GM19238 (cell line): Measurements from ENCODE around the gene TIRAP.
A peak's percentile ranks its signal among the peaks of the same experiment; 100 is the strongest.
"Not testable (repeated sequence)": the region's sequence is repeated elsewhere in the genome, so short reads cannot be mapped to it uniquely, and the experiment has no call there.

Experiments
- DNase-seq: peaks from one replicate; pipeline ENCODE4 v3.0.0; 2011; ENCODE audit warnings: low spot score; ENCODE audit not compliant: insufficient read length

Gene TIRAP, protein sequence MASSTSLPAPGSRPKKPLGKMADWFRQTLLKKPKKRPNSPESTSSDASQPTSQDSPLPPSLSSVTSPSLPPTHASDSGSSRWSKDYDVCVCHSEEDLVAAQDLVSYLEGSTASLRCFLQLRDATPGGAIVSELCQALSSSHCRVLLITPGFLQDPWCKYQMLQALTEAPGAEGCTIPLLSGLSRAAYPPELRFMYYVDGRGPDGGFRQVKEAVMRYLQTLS

DNA sequence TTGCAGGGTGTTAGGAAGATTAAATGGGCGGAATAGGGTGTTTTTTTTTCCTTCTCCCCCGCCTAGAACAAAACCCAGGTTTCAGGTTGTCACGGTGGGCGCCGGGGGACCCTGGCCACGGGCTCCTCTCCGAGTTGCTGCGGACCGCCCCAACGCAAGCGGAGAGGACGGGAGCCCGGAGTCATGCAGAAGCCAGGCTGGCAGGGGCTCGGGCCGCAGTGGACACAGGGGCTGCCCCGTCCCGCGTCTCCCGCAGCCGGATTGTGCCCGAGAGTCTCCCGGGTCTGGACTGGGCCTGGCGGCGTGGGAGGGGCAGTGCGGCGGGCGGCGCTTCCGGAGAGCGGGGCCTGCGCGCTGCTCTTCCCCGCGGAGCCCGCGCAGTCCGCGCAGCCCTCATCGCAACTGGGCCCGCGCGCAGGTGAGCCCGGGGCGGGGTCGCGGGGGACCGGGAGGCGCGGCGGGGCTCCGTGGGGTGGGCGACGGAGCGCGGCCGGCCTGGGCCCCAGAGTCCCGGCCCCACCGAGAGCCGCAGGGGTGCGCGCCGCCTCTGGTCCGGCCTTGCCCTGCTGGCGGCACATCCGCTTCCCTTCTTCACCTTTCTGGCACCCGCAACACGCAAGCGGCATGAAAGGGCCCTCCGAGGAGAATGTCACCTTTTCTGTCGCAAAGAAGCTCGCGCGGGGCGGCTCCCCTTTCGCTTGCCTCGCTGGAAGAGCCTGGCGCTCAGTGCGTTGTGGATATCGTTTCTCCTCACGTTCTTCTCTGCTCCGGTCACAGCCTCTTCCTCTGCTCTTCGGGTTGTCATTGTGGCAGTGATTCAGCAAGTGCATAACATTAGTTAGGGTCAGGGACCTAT lies at the start of gene TIRAP:
TIRAP (plus strand) TSS at position 358 of the 856 bp plus-strand sequence. CDS start 7,802 bp downstream, outside the sequence.
- peak; percentile 69 for DNase-seq

DNA sequence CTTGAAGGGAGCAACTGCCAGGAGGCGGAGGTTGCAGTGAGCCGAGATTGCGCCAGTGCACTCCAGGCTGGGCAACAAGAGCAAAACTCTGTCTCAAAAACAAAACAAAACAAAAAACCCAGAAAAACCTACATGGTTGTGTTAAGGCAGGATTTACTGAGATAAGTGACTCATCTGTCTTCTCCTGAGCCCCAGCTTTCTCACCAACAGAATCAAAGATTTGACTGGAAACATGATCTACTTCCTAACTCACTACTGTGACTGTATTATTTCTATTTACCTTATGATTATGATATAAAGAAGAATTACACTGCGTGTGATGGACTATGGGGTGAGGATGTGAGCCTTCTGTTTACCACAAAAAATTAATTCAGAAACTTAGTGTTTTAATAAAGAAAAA lies 49.5 kb upstream of the TIRAP start:
- no peak for DNase-seq

DNA sequence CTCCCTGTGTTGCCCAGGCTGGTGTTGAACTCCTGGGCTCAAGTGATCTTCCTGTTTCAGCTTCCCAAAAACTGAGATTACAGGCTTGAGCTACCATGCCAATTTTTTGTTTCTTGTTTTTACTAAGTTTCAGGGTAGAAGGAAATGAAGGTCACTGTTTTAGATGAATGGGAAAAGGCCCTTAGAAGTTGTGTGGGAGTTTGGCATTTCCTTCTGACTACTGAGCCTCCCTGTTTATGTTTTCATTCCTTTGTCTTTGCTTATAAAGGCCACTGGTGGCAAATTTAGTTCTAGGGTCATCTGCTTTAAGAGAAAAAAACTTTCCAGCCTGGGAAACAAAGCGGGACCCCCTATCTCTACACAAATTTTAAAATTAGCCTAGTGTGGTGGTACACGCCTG lies 36.3 kb upstream of the TIRAP start:
- DNase-seq, result no peak

DNA sequence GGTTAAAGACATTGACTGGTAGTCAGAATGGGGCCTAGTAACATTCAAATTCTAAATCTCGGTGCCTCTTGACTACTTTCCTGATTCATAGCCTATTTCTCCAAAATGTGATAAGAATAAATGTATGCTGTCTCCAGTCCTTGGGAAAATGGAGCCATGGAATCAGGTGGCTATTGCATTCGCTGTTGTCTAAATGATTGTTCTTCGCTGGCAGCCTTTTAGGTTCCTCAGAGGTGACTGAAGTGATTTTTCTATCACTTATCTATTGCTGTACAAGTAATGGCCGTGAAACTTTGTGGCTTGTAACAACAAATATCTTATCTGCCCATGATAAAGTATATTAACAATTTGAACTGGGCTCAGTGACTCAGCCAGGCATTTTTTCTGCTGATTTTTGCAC lies 29.6 kb upstream of the TIRAP start:
- DNase-seq, result no peak

DNA sequence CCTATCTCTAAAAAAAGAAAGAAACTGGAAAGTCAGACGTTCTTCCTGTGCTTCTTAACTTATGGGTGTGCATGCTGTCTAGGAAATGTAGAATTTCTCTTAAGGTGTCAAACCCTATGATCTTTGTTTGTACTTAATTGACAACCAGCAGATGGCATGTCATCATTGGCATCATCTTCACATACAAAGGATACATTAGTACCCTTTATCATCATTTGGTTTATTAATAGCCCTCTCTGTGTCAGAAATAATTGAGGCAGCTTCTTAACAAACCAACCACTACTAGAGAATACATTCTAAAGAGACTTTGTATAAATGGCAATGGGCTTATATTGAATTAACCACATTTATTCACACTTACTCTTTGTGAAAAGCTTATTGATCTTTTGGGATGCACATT lies 28.1 kb upstream of the TIRAP start:
- DNase-seq, result no peak

- DNase-seq, result not testable (repeated sequence)
These were observed 27.4 kb upstream of the TIRAP start for GRCh38 chr11:126255507-126255906.

GRCh38 chr11:126256216-126256615 lies 26.7 kb upstream of the TIRAP start:
- no peak for DNase-seq

GRCh38 chr11:126257144-126257543 lies 25.7 kb upstream of the TIRAP start:
- no peak for DNase-seq

DNA sequence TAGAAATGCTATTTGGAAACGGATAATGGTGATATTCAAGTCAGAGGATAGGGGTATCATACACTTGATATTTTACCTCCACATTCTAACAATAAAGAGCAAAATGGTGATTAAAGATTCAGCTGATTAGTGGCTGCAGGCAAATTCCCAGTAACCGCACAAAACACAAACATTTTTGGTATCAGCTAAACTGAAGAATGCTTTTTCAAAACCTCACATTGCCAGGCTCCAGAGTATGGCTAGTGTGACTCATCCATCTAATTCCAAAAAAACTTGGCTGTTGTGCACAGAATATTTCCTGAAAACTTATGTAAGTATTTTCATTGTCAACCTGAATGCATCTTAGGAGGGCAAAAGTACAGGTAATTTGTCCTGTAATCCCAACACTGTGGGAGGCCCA lies 25.1 kb upstream of the TIRAP start:
- no peak for DNase-seq

DNA sequence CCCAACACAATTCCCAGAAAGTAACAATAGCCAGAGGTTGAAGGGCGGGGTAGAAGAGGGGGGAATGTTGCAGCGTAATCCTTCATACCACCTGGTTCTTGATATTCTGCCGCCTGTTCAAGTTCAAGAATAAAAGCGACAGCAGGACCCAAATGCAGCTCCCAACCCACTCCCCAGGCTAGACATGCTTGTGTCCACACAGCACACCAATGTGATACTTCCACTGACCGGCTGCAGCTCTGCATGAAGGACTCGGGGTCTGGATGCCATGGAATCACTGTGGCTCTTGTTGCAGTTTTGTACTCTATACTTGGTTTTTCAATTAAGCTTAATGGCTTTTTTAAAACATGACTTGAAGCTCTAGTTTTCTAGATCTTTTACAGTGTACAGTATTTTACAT lies 20.7 kb upstream of the TIRAP start:
- no peak for DNase-seq

DNA sequence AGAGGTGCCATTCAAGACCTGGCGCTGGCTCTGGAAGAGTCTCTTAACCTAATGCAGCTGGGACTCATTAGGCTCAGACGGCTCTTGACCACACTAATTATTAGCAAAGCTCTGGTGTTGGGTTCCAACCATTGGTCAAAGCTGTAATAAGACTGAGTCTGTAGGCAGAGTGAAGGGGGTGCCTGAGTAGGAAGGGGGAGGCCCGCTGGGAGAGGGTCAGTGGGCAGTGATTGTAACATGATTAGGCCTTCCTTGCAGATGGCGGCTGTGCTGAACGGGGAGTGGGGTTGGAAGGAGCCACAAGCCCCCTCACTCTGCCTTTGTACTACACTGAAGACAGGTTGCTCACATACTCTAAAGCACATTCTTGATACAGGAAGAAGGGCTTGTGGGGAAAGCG lies 19.4 kb upstream of the TIRAP start:
- no peak for DNase-seq

DNA sequence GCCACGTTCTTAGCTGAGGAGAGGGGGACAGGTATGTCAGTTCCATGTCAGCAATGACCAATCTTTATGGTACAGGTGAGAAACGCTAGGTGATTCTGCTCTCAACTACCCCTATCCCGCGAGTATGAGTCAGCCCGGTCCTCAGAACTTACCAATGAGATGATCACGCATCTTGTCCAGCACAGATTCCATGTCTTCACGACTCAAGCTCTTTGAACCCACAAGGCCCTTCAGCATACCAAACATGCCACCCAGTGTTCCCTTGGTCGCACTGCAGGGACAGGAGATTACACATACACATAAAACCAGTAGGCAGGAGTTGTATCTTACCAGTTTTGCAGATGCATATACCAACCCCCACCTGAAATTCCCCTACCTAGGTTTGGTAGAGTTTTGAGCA lies 17.1 kb upstream of the TIRAP start:
- no peak for DNase-seq

GRCh38 chr11:126267650-126268049 lies 15.2 kb upstream of the TIRAP start:
- DNase-seq, result no peak

GRCh38 chr11:126268361-126268707 lies 14.6 kb upstream of the TIRAP start:
- no peak for DNase-seq

DNA sequence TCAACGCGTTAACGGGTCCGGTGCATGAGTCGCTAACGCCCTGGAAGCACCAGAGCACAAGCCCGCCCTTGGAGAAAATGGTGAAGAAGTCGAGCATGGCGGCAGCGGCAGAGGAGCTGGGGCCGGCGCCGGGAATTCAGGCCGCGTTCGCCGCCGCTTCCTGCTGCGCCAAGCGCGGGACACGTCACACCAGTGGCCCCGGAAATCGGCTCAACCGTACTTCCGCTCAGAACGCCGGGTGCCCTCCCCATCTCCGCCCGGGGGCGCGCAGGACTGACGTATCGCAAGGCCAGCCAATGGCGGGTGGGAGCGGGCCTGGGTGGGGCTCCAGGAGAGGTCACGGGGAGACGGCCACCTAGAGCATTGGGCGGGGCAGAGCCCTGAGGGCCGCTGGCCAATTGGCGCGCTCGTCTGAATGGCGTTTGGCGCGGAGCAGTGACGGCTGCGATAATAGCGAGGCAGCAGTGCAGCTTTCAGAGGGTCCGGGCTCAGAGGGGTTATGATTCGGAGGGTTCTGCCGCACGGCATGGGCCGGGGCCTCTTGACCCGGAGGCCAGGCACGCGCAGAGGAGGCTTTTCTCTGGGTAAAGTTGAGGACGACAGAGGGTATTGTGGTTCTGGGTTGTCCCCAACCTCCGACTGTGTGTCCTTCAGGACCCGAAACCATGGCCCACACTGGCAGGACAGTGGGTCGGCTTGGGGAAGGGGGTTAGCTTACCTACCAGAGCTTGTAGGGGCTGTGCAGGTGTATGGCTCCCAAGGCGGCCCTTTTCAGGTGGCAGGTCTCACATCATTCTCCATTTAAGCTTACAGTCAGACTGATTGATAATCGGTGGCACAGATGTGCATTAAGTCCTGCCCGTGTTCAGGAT lies 13.9 kb upstream of the TIRAP start, which contains the start of the genes FOXRED1 and SRPRA:
FOXRED1 (plus strand) TSS at position 447 of the 872 bp plus-strand sequence; CDS start at position 500, 53 bp downstream.
SRPRA (minus strand) TSS at position 188 of the 872 bp plus-strand sequence; CDS start at position 97, 91 bp downstream.
- peak; percentile 100 for DNase-seq

GRCh38 chr11:126277322-126277721 lies 5.6 kb upstream of the TIRAP start:
- DNase-seq, result no peak

GRCh38 chr11:126277780-126278179 lies 5.1 kb upstream of the TIRAP start:
- DNase-seq, result no peak

DNA sequence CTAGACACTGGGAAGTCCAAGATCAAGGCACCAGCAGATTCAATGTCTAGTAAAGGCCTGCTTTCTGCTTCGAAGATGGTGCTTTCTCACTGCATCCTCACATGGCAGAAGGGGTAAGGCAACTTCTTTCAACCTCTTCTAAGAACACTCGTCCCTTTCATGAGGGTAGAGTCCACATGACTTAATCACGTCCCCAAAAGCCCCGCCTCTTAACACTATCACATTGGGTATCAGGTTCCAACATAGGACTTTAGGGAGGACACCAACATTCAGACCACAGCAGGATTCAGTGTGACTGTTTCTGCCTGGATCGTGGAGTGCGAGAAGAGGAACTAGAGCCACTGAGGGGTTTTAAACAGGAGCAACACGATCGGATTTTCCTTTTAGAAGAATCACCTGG lies 3.7 kb upstream of the TIRAP start:
- no peak for DNase-seq

GRCh38 chr11:126280595-126280994 lies 2.3 kb upstream of the TIRAP start:
- DNase-seq, result no peak

DNA sequence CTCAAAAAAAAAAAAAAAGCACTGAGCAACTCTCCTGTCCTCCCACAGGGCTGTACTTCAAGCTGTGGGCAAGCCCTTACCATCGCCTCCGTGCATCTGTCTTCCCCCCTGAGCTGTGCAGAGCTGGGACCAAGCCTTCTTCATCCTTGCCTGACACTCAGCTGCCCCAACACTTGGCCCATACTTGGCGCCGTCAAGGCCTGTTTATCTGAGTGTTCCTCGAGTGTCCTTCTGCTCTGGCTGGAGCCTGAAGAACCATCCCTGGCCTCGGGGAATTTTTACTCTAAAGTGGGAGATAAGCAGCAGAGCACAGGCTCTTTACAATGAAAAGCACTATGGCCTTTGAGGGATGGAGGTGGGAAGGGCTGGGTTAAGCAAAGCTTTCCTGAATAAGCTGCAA lies 1.6 kb upstream of the TIRAP start:
- DNase-seq, result no peak

GRCh38 chr11:126281666-126282175 lies 1.2 kb upstream of the TIRAP start:
- no peak for DNase-seq

- peak; percentile 41 for DNase-seq
These were observed 545 bp upstream of the TIRAP start for GRCh38 chr11:126282361-126282735.
